K562 (cell line): Measurements from ENCODE around the gene SPAG9. TPM values are rescaled to one million over a fixed set of nuclear protein-coding genes. Genes with fewer than 3 reads are reported as not detected.

Source experiments
- BACH1 ChIP-seq: fragments of 200-800 bp; sonication (Bioruptor generic); IDR thresholded peaks from 2 replicates; pipeline ENCODE4 v1.6.1; 2016; ENCODE audit warnings: missing genetic modification characterization, missing compliant biosample characterization
- CEBPB ChIP-seq: fragments of 450-650 bp; IDR thresholded peaks from 2 replicates; pipeline ENCODE4 v1.6.1; 2016; ENCODE audit warnings: missing genetic modification characterization, missing compliant biosample characterization
- DMBX1 ChIP-seq: fragments of 250-450 bp; sonication (Bioruptor Pico); IDR thresholded peaks from 2 replicates; pipeline ENCODE4 v1.8.0; 2022; ENCODE audit warnings: inconsistent platforms, mild to moderate bottlenecking, moderate library complexity, borderline replicate concordance
- DNMT1 ChIP-seq: fragments of 450-650 bp; IDR thresholded peaks from 2 replicates; pipeline ENCODE4 v1.6.1; 2016; ENCODE audit warnings: antibody characterized with exemption, mild to moderate bottlenecking
- HDAC3 ChIP-seq: fragments of 450-650 bp; IDR thresholded peaks from 2 replicates; pipeline ENCODE4 v1.6.1; 2018; ENCODE audit warnings: borderline replicate concordance, mild to moderate bottlenecking, moderate library complexity; ENCODE audit not compliant: partially characterized antibody
- ILK ChIP-seq: fragments of 450-650 bp; IDR thresholded peaks from 2 replicates; pipeline ENCODE4 v1.6.1; 2016; ENCODE audit warnings: missing genetic modification characterization, low read depth, mild to moderate bottlenecking, missing compliant biosample characterization, moderate library complexity, borderline replicate concordance
- KLF13 ChIP-seq: fragments of 450-650 bp; IDR thresholded peaks from 2 replicates; pipeline ENCODE4 v1.6.1; 2016; ENCODE audit warnings: missing genetic modification characterization, low read depth, mild to moderate bottlenecking, missing compliant biosample characterization, moderate library complexity, borderline replicate concordance
- MITF ChIP-seq: IDR thresholded peaks from 2 replicates; pipeline ENCODE4 v1.6.1; 2014; ENCODE audit warnings: antibody characterized with exemption
- POLR2AphosphoS5 ChIP-seq: IDR thresholded peaks from 2 replicates; pipeline ENCODE4 v1.6.1; 2011; ENCODE audit warnings: mild to moderate bottlenecking, low read depth, low read length, moderate library complexity; ENCODE audit not compliant: control insufficient read depth, insufficient read depth
- POLR3A ChIP-seq: IDR thresholded peaks from 2 replicates; pipeline ENCODE4 v1.6.1; 2011; ENCODE audit warnings: borderline replicate concordance, mild to moderate bottlenecking, moderate library complexity; ENCODE audit not compliant: insufficient read length, insufficient read depth; ENCODE audit errors: extremely low read depth
- SLC30A9 ChIP-seq: fragments of 250-450 bp; sonication (Bioruptor Pico); IDR thresholded peaks from 2 replicates; pipeline ENCODE4 v1.8.0; 2022; ENCODE audit warnings: mild to moderate bottlenecking, moderate library complexity
- polyA plus RNA-seq, 8 experiments: library from polyadenylated mRNA; depleted of rRNA in 4 of 8; stranded (reverse) in 5 of 8; unstranded in 3 of 8; fragments of >200 nt; fragmentation: Nextera tagmentation in 2 of 8; fragmentation: Illumina TruSeq in 1 of 8; extraction: Ambion mirVana in 2 of 8; extraction: Trizol in 1 of 8; gene quantifications; 2 replicates each; pipeline versions ENCODE4 v1.2.1 to v1.2.3, GENCODE V29; 2011 to 2014; ENCODE audit warnings: inconsistent platforms in 1 of 8, missing spikeins in 1 of 8
- total RNA-seq, 7 experiments: library from RNA; depleted of rRNA in 6 of 7; stranded (reverse); fragments of >200 nt in 6 of 7; fragmentation: Illumina TruSeq in 2 of 7; extraction: Trizol in 2 of 7; gene quantifications; 2 replicates each; pipeline versions ENCODE4 v1.2.1 to v1.2.3, GENCODE V29; 2011 to 2021; ENCODE audit warnings: low replicate concordance in 1 of 7
- TF ChIP-seq, protein P1 (sequence below): fragments of 250-450 bp; sonication (Bioruptor Pico); IDR thresholded peaks from 2 replicates; pipeline ENCODE4 v1.9.0; 2021; ENCODE audit warnings: mild to moderate bottlenecking, inconsistent platforms
- TF ChIP-seq, protein P2 (sequence below): fragments of 250-450 bp; sonication (Bioruptor Pico); IDR thresholded peaks from 2 replicates; pipeline ENCODE4 v1.5.0; 2020; ENCODE audit warnings: mild to moderate bottlenecking, borderline replicate concordance

Gene SPAG9
- total and polyA plus RNA-seq, 9 of the 15 experiments (the other 6 are each of a cell fraction or from before 2014, with no cell fraction given), result 12.2 to 99.2 (median 58.2) TPM

DNA sequence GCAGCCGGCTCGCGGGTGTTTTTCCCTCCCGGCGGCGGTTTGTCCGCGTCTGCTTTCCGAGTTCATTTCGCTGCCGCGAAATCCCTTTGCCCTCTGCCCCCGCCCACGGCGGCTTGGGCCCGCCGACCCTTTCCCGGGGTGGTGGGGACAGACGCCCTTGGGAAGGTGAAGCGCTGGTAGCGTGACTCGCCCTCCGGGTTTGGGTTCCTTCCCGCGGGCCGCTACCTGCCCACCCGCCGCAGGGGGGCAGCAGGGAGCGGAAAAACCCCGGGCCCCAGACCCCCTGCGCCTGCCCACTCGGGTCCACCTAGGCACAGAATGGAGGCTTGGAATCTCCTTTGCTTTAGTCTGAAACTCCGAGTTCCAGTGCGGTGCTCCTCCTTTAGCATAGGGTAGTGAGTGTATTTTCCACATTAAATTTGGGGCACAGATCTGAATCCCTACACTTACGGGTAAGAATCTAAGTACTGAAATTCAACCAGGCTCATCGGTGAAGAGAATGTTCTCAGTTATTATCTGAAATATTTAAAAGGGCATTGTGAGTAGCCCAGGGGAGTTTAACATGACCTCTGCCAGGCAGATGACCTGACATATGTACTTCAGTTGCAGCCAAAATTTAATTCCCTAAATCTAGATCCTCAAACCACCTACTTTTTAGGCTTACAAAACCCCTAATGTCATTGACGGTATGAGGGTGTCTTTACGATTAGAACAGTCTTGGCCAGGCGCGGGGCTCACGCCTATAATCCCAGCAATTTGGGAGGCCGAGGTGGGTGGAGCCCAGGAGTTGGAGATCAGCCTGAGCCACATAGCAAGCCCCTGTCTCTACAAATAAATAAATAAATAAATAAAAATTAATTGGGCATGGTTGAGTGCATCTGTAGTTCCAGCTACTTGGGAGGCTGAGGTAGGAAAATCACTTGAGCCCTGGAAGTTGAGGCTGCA, 46.6 kb upstream of the SPAG9 start (continued):
- TF ChIP-seq DMBX1 (no peak), POLR2AphosphoS5 (0 out of 2 replicates have a peak, but pooled peaks have one; percentile 10), POLR3A (no peak), DNMT1 (no peak), SLC30A9 (CRISPR knock-in tag) (no peak), HDAC3 (no peak), MITF (no peak), KLF13 (tag) (no peak), ILK (tag) (no peak), CEBPB (tag) (no peak), BACH1 (tag) (no peak)
- TF ChIP-seq, protein P1, sequence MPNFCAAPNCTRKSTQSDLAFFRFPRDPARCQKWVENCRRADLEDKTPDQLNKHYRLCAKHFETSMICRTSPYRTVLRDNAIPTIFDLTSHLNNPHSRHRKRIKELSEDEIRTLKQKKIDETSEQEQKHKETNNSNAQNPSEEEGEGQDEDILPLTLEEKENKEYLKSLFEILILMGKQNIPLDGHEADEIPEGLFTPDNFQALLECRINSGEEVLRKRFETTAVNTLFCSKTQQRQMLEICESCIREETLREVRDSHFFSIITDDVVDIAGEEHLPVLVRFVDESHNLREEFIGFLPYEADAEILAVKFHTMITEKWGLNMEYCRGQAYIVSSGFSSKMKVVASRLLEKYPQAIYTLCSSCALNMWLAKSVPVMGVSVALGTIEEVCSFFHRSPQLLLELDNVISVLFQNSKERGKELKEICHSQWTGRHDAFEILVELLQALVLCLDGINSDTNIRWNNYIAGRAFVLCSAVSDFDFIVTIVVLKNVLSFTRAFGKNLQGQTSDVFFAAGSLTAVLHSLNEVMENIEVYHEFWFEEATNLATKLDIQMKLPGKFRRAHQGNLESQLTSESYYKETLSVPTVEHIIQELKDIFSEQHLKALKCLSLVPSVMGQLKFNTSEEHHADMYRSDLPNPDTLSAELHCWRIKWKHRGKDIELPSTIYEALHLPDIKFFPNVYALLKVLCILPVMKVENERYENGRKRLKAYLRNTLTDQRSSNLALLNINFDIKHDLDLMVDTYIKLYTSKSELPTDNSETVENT (CRISPR knock-in tag), result no peak
- TF ChIP-seq, protein P2, sequence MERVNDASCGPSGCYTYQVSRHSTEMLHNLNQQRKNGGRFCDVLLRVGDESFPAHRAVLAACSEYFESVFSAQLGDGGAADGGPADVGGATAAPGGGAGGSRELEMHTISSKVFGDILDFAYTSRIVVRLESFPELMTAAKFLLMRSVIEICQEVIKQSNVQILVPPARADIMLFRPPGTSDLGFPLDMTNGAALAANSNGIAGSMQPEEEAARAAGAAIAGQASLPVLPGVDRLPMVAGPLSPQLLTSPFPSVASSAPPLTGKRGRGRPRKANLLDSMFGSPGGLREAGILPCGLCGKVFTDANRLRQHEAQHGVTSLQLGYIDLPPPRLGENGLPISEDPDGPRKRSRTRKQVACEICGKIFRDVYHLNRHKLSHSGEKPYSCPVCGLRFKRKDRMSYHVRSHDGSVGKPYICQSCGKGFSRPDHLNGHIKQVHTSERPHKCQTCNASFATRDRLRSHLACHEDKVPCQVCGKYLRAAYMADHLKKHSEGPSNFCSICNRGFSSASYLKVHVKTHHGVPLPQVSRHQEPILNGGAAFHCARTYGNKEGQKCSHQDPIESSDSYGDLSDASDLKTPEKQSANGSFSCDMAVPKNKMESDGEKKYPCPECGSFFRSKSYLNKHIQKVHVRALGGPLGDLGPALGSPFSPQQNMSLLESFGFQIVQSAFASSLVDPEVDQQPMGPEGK (CRISPR knock-in tag), result no peak
